DMS153 (cell line): ENCODE data around the gene PLPPR4.

Experiments
- DNase-seq: peaks from one replicate; lab custom pipeline; 2025; lab: John Stamatoyannopoulos, UW

Gene PLPPR4

DNA sequence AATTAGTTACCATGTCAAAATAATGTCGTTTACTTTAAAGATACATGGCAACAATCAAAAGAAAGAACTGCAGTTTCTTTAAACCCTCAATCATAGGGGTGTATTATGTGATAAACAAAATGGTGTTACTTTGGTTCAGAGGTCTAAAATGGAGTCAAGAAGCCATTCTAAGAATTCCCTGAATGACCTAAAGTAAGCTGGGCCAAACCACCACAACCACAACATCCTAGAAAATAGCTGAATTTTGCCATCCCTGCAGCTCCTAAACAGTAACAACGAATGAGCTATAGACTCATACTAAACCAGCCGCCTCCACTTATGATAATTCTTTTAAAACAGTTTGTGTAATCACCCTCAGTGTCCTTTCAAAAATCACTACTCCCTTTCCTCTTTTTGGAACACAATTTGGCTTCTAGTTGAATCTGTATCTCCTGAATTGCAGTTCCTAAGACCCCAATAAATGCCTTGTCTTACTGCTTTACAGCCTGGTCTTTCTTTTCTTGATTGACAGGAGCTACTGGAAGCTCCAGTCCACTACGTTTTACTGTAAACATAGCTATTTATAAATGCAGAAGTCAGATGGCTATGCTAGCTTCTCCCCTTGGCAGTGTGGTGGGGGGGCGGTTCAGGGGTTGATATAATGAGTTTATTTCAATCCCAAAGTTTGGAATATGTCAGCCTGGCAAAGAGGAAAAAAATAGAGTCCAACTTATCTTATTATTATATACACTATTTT lies 84.3 kb downstream of the PLPPR4 start:
- DNase-seq = no peak

DNA sequence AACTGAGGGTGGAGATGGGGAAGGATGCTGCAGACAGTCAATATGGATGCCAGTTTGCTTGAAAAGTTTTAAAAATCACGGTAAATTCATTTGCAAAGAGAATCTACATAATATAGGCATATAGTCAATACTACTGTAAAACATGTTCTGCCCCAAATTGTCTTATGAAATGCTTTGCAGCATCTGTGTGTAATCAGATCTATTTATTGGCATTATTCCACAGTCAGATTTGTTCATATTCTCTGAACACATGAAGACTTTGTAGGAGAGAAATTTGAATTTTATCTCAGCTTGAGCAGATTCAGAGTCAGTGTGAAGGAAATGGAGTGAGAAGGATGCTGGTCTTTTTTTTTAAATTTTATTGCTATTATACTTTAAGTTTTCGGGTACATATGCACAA lies 88.5 kb downstream of the PLPPR4 start:
- no peak for DNase-seq

DNA sequence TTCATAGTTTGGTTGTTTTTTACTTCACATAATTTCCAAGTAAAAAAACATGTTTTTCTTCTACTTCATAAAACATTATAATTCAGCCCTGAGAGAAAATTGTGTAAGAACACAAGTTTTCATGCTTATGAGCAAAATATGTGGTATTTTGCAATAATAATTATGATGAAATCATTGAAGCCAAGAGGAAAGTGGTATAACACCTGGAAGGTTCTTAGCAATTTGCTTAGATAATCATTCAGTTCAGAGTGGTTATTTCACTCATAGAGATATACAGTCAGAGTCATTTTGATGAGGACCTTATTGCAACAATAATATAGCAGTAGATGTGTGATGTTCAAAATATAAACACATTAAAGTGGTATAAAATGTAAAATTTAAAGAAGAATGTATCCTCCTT lies 94.5 kb downstream of the PLPPR4 start:
- no peak for DNase-seq
